ENCODE data around the gene CUEDC1. TPM values are rescaled to one million over a fixed set of nuclear protein-coding genes. Genes with fewer than 3 reads are reported as not detected.

Gene CUEDC1
- total RNA-seq, 1 experiment from 2014 or later: 61.4 TPM

DNA sequence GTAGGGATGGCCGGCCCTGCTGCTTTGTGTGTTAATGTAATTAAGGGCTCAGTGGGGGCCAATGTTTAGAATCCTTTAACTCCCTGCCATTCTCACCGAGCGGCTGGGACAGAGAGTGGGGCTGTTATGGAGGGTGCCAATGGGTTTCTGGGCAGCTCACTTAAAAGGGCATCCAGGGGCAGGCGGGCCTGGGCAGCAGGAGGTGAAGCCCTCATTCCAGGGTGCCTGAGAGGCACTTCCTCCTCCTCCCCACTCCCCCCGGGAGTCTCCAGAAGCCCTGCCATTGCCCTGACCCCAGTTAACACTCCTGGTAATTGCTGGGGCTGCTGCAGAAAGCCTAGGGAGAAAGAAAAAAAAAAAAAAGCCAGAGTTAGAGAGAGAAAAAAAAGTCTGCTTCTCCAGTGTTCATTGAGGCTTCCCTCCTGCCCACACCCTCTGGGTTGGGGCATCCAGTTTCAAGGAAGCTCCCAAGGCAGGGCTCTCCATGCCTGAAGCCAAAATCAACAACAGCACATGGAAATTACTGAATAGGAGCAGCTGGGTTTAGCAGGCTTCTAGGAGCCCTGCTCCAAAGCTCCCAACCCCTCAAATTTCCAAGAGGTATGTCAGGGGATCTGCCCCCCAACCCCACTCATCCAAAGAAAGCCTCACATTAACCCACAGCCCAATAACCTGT, 28.0 kb downstream of the CUEDC1 start:
- H3K4me1 ChIP-seq (replicated peaks; ENCODE audit: insufficient read depth): peaks cover 22% of the 10 kb centered on the region
- POLR2A ChIA-PET (ENCODE audit: unreplicated experiment): interaction anchor here (0.6 kb wide), 1 partner anchor 66 kb away, joined by 9 read pairs; no protein-coding TSS in a partner anchor
- H2AFZ ChIP-seq: no peak overlapping the region
- peak overlapping the region; percentile 55 for H3K4me2 ChIP-seq
- intact Hi-C loops (cut with micrococcal nuclease; ENCODE audit: unreplicated experiment): no loop called here
- CTCF ChIA-PET: interaction anchor here (0.7 to 1.4 kb wide), 5 partner anchors 52 to 315 kb away, joined by 3 to 7 read pairs (median 6); no protein-coding TSS in a partner anchor
- no peaks in the 10 kb centered on the region for H3K36me3 ChIP-seq (ENCODE audit: low read depth)
- H3K9me2 ChIP-seq (ENCODE audit: insufficient read depth): no peaks in the 10 kb centered on the region
- no peaks in the 10 kb centered on the region for H4K20me1 ChIP-seq (ENCODE audit: insufficient read depth)
- no peak overlapping the region; the same call in 1 of the 2 replicates for H3K27ac ChIP-seq
- H3K79me2 ChIP-seq (ENCODE audit: low read depth): 0 out of 2 replicates have a peak, but pooled peaks cover 7% of the 10 kb centered on the region
- H3K27me3 ChIP-seq (ENCODE audit: insufficient read depth, low read depth): no peaks in the 10 kb centered on the region
- no TSS peak for BruUV-seq (replicated peaks)
- H3F3A ChIP-seq (ENCODE audit: insufficient read depth, low read depth): peaks cover 10% of the 10 kb centered on the region
- no peak overlapping the region for H3K4me3 ChIP-seq
- TF ChIP-seq EZH2 (IDR thresholded peaks at IDR 0.05; ENCODE audit: low read depth): no peak
- TF ChIP-seq, protein P1, sequence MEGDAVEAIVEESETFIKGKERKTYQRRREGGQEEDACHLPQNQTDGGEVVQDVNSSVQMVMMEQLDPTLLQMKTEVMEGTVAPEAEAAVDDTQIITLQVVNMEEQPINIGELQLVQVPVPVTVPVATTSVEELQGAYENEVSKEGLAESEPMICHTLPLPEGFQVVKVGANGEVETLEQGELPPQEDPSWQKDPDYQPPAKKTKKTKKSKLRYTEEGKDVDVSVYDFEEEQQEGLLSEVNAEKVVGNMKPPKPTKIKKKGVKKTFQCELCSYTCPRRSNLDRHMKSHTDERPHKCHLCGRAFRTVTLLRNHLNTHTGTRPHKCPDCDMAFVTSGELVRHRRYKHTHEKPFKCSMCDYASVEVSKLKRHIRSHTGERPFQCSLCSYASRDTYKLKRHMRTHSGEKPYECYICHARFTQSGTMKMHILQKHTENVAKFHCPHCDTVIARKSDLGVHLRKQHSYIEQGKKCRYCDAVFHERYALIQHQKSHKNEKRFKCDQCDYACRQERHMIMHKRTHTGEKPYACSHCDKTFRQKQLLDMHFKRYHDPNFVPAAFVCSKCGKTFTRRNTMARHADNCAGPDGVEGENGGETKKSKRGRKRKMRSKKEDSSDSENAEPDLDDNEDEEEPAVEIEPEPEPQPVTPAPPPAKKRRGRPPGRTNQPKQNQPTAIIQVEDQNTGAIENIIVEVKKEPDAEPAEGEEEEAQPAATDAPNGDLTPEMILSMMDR (conservative IDR thresholded peaks at IDR 0.05): no peak
- DNase-seq: peak; percentile 71 to 85
- no peaks in the 10 kb centered on the region for H3K9me3 ChIP-seq (ENCODE audit: insufficient read depth, low read depth)

GRCh38 chr17:57926723-57927047, 28.5 kb downstream of the CUEDC1 start:
- Histone ChIP-seq H3K4me1 (replicated peaks; ENCODE audit: insufficient read depth) (peaks cover 26% of the 10 kb centered on the region), H3K9me3 (ENCODE audit: insufficient read depth, low read depth) (no peaks in the 10 kb centered on the region), H3F3A (ENCODE audit: insufficient read depth, low read depth) (peaks cover 10% of the 10 kb centered on the region), H3K9me2 (ENCODE audit: insufficient read depth) (no peaks in the 10 kb centered on the region), H2AFZ (no peak overlapping the region), H3K79me2 (ENCODE audit: low read depth) (0 out of 2 replicates have a peak, but pooled peaks cover 7% of the 10 kb centered on the region), H3K27ac (no peak overlapping the region), H3K36me3 (ENCODE audit: low read depth) (no peaks in the 10 kb centered on the region), H3K4me3 (no peak overlapping the region), H3K4me2 (peak overlapping the region; percentile 55), H3K27me3 (ENCODE audit: insufficient read depth, low read depth) (no peaks in the 10 kb centered on the region), H4K20me1 (ENCODE audit: insufficient read depth) (no peaks in the 10 kb centered on the region)
- intact Hi-C loops (cut with micrococcal nuclease; ENCODE audit: unreplicated experiment): no loop called here
- TF ChIP-seq EZH2 (IDR thresholded peaks at IDR 0.05; ENCODE audit: low read depth): no peak
- TF ChIP-seq, protein P1 (conservative IDR thresholded peaks at IDR 0.05): no peak
- no peak for DNase-seq
- ChIA-PET CTCF (interaction anchor here (0.7 to 1.4 kb wide), 2 partner anchors 51 to 81 kb away, joined by 3 to 7 read pairs; no protein-coding TSS in a partner anchor), POLR2A (ENCODE audit: unreplicated experiment) (no interaction called here)
- BruUV-seq (replicated peaks): no TSS peak

DNA sequence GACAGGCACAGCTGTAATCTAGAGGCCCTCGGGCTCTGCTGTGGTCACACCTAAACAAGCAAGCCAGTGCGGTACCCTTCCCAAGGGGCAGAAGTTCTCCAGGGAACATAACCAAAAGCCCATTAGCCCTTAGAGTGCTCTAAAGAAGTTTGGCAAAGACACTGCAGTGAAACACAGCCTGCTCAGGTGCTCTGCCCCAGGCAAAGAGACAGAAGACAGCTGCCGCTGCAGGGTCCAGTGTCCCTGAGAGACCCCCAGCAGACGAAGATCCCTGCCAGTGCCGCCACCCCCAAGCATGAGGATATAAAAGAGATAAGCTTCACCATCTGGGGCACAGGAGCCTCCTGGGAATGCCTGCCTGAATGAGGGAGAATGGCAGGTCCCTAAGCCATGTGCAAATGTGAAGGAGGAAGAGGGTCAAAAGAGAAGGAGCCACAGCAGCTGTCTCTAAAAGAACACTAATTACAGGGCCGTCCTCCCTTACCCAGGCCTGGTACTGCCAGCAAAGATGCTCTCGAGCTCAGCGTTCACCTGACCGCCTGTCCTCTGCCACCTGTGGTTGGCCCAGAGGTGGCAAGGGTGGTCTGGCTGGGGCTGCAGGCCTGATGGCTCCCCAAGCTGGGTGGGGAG, 29.7 kb downstream of the CUEDC1 start:
- H2AFZ ChIP-seq: no peak overlapping the region
- H3K9me3 ChIP-seq (ENCODE audit: insufficient read depth, low read depth): no peaks in the 10 kb centered on the region
- no peak overlapping the region for H3K27ac ChIP-seq
- no peak overlapping the region for H3K4me3 ChIP-seq
- 0 out of 2 replicates have a peak, but pooled peaks cover 7% of the 10 kb centered on the region for H3K79me2 ChIP-seq (ENCODE audit: low read depth)
- no peaks in the 10 kb centered on the region for H3K9me2 ChIP-seq (ENCODE audit: insufficient read depth)
- BruUV-seq (replicated peaks): no TSS peak
- H3K27me3 ChIP-seq (ENCODE audit: insufficient read depth, low read depth): no peaks in the 10 kb centered on the region
- ChIA-PET CTCF (interaction anchor here (0.5 kb wide), 1 partner anchor 19 kb away, joined by 5 read pairs; no protein-coding TSS in a partner anchor), POLR2A (ENCODE audit: unreplicated experiment) (no interaction called here)
- H3K4me1 ChIP-seq (replicated peaks; ENCODE audit: insufficient read depth): peaks cover 26% of the 10 kb centered on the region
- H4K20me1 ChIP-seq (ENCODE audit: insufficient read depth): no peaks in the 10 kb centered on the region
- TF ChIP-seq, protein P1 (conservative IDR thresholded peaks at IDR 0.05): no peak
- no peak for DNase-seq
- H3F3A ChIP-seq (ENCODE audit: insufficient read depth, low read depth): peaks cover 10% of the 10 kb centered on the region; the same call in 1 of the 2 replicates
- intact Hi-C loops (cut with micrococcal nuclease; ENCODE audit: unreplicated experiment): no loop called here
- H3K4me2 ChIP-seq: no peak overlapping the region
- H3K36me3 ChIP-seq (ENCODE audit: low read depth): no peaks in the 10 kb centered on the region

Data from PC-9 (cell line).